GM21447 (cell line): ENCODE data around the gene UQCRH.
"Not testable (repeated sequence)": the region's sequence is repeated elsewhere in the genome, so short reads cannot be mapped to it uniquely, and the experiment has no call there.

Experiments
- ATAC-seq: cut with Tn5 transposase; IDR thresholded peaks from one replicate; pipeline ENCODE4 v1.9.1; 2021; ENCODE audit not compliant: unreplicated experiment

The UQCRH gene

DNA sequence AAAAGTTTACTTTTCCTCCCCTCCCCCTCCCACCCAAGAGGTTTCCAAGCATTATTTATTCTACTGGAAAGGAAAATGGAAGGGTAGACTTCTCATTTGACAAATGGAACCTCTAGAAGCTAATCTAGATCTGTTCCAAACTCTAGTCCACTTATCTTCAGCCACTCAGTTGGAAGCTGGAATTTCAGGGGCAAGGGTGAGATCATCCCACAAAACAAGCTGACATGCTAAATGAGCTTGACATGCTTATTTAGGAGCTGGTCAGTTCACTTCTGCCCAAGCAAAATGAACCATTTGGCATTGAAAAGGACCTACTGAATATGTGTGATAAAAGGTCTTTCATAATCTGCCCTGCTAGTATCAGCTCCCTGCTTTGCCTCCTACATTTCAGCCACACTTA, 5.1 kb upstream of the UQCRH start:
- ATAC-seq: no peak

DNA sequence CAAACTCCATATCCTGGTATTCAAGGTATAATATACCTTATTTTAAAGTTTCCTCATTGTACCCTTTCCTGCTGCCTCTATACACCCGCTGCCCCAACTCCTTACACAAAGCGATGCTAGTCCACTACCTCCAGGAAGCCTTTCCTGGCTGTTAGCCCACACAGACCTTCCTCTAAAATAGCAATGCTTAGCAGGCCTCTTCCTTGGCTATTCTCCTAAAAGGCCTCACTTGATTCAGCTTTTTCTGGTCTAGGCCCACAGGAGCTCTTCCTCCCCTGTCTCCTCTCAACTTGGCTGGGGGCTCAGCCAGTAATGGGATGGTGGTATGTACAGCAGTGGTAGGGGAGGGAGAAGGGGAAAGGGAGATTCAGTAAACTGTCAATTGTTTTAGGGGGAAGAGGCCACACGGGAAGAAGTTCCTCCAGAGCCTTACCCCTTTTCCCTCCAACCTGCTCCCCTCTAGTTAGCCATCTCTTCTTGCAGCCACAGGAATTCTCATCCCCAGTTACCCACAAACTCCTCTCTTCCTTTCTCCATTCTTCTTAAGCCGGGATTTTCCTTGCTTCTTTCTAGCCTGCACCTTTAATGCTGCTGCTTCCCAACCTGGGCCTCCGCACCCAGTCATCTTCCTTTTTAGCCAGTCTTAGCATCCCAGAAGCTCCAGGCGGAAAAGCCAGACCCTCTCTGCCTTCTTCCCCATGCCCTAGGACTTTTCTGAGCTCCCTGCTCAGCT, 2.7 kb upstream of the UQCRH start:
- ATAC-seq: no peak

DNA sequence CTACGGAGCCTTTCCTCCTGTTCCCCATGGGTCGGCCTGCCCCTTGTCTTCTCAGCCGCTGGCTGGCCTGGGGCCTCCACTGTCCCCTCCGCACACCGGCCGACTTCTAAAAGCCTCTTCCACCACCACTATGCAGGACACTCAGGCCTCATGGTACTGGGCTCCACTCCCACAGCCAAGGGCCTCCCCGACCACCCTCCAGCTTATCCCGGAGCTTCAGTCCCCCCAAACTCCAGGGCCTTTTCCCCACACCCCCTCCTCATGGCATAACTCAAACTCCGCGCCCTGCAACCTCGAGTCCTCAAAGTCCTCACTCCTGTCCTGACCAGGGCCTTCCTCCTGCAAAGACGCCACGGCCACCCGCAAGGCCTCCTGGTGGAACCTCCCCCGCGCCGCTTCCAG, 2.1 kb upstream of the UQCRH start:
- no peak for ATAC-seq

DNA sequence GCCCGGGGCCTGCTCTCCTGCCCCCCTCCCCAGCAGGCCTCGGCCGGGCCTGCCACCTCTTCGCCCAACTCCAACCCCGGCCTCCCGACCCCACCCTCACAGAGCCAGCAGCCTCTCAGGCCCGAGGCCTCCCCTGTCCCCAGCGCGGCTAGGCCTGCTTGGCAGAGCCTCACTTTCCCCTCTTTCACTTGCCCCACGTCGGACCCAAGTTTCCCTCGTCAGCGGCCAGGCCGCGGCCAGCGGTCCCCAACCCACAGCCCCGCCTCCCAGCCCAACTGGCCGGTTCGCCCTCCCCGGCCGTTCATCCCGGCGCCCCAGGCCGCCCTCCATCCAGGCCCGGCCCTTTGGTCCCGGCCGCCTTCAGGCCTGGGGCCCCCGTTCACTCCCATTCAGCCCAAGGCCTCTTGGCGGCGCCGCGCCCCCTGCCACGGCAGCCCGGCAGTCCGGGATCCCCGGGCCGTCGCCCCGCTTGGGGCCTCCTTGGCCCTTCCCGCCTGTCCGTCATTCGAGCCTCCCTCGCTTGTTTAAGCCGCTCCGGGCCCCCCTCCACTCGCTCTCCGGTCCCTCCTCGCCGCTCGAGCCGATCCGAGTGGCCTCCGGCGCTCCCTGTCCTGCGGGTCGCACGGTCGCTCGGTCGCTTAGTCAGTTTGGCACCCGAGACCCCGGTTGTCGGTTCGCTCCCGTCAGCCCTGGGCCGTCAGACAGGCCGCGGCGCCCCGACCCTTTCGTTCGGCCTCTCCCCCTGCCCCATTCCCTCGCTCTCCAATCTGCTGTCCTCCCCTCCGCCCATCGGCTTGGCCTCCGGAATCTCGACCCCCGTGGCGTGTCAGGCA, 1.5 kb upstream of the UQCRH start:
- ATAC-seq: no peak

DNA sequence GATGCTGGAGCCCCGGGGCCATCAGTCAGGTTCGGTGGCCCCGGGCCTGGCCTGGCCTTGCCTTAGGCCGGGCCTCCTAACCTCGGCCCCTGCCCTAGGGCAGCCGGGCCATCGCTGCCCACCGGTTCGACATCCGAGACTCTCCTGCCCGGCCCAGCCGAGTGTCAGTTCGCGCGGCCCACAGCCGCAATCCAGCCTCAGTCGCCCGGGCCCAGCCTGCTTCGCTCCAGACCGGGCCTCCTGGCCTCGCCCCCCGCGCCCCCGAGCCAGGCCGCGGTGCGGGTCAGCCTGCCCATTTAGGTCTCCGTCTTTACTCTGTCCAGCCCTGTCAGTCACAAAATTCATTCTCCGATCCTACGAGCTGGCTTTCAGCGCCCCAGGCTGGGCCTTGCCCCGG, 859 bp upstream of the UQCRH start:
- no peak for ATAC-seq

DNA sequence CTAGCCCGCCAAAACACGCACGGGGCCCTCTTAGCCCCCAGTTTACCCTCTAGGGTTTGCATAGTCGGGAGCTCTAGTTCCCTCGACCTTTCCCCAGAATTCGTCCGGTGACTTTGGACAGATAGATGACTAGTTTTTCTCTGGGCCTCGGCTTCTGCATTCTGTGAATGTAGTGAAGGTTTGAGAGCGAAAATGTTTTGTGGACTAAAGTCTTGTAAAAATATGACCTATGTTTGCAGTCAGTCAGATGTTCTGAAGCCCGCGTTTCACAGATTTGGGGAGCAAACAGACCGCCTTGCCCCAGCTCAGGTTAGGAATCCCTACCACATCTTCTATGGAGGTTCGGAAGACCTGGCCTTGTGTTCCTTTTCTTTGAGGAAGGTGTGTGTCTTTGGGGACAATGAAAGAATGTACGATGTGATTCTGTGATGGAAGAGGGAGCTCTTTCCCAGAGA, 401 bp downstream of the UQCRH start:
- ATAC-seq: no peak

DNA sequence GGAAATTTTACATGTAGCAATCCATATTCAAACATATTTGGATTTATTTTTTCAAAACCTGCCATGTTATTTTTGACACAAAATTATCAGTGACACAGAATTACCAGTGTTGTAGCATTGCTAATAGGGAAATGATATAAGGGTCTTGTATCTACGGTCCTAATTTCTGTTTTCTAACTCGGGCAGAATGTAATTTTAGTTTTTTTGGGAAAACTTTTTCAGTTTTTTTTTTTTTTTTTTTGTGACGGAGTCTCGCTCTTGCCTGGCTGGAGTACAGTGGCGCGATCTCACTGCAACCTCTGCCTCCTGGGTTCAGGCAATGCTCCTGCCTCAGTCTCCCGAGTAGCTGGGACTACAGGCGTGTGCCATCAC, 2.6 kb downstream of the UQCRH start:
- ATAC-seq: no peak

DNA sequence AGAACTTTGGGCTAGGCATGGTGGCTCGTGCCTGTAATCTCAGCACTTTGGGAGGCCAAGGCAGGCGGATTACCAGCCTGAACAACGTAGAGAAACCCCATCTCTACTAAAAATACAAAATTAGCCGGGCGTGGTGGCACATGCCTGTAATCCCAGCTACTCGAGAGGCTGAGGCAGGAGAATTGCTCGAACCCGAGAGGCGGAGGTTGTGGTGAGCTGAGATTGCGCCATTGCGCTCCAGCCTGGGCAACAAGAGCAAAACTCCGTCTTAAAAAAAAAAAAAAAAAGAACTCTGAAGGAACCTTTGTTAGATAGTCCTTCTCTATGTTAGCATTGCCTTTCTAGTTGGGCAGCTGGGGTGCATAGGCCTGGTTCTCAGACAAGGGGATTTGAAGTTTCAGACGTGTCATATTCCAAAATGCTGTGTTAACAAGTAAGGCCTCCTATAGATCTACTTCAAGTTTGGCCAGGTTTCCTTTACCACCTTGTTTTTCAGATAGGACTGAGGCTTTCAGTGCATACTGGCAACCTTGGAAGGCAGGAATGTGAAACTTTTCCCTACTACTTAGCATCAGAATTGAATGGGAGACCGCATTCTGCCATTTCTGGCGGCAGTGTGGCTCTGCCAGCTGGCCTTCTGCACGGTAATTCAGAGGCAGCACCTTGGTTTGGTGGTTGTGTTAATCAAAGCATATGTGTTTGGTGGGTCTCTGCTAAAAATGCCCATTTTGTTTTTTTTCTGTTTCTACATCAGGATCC, 6.1 kb downstream of the UQCRH start:
- no peak for ATAC-seq

DNA sequence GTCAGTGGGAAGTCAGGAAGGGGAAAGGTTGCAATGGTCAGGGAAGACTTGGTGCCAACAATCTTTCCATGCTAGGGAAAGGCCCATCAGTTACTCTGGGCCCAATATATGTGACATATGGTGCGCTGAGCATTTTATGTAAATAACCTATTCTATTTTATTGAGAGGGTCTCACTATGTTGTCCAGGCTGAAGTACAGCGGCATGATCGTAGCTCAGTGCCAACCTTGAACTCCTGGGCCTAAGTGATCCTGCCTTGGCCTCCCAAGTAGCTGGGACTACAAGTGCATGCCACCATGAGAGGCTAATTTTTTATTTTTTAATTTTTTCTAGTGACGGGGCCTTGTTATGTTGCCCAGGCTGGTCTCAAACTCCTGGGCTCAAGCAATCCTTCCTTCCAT, 6.8 kb downstream of the UQCRH start:
- no peak for ATAC-seq

DNA sequence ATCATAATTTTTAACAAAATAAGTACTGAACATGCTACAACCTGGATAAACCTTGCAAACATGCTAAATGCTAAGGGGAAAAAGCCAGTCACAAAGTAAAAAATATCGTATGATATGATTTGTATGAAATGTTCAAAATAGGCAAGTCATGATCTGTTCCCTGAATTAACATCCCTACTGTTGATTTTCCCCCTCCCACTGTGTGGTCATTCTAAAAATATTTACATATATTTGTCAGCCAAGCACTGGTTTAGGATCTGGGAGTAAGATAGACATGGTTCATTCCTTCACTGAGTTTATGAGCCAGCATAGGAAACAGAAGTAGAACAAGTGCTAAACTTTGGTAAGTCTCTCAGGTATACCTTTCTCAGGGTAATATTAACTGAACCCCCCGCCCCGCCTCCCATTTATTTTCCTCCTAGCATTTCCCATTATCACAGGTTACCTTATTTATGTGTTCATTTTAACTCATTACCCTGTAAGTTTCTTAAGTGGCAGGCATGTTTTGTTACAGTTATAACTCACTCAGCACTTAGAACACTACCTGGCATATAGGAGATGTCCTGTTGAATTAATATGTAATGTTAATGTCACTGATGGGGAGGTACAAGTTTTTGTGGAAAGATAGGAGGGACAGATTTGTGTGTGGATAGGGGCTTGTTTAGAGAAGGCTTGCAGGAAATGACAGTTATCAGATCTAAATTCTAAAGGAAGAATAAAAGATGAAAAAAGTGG, 12.3 kb downstream of the UQCRH start:
- no peak for ATAC-seq

DNA sequence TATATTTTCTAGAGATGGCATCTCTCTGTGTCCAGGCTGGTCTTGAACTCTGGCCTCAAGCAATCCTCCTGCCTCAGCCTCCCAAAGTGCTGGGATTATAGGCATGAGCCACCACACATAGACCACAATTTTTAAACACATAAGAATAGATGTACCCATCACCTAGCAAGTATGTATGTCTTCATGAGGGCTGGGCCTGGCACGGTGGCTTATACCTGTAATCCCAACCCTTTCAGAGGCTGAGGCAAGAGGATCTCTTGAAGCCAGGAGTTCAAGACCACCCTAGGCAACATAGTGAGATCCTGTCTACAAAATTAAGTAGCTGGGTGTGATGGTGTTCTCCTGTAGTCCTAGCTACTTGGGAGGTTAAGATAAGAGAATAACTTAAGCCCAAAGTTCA, 13.8 kb downstream of the UQCRH start:
- ATAC-seq: no peak

DNA sequence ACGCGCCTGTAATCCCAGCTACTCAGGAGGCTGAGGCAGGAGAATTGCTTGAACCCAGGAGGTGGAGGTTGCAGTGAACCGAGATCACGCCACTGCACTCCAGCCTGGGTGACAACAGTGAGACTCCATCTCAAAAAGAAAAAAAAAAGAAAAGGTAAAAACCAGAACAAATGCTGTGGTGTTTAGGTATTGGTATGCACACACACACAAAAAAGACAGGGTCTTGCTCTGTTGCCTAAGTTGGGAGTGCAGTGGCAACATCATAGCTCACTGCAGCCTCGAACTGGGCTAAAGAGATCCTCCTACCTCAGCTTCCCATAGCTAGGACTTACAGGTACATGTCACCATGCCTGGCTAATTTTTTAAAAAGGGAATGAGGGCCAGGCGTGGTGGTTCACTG, 15.8 kb downstream of the UQCRH start:
- ATAC-seq: not testable (repeated sequence)

DNA sequence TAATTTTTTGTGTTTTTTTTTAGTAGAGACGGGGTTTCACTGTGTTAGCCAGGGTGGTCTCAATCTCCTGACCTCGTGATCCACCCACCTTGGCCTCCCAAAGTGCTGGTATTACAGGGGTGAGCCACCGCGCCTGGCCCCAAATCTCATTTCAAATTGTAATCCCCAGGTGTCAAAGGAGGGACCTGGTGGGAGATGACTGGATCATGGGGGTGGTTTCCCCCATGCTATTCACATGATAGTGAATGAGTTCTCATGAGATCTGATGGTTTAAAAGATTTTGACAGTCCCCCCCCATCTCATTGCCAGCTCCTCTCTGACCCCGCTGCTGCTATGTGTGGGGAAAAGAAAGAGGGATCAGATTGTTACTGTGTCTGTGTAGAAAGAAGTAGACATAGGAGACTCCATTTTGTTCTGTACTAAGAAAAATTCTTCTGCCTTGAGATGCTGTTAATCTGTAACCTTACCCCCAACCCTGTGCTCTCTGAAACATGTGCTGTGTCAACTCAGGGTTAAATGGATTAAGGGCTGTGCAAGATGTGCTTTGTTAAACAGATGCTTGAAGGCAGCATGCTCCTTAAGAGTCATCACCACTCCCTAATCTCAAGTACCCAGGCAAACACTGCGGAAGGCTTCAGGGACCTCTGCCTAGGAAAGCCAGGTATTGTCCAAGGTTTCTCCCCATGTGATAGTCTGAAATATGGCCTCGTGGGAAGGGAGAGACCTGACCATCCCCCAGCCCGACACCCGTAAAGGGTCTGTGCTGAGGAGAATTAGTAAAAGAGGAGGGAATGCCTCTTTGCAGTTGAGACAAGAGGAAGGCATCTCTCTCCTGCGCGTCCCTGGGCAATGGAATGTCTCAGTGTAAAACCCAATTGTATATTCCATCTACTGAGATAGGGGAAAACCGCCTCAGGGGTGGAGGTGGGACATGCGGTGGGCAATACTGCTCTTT, 16.7 kb downstream of the UQCRH start:
- ATAC-seq: not testable (repeated sequence)

DNA sequence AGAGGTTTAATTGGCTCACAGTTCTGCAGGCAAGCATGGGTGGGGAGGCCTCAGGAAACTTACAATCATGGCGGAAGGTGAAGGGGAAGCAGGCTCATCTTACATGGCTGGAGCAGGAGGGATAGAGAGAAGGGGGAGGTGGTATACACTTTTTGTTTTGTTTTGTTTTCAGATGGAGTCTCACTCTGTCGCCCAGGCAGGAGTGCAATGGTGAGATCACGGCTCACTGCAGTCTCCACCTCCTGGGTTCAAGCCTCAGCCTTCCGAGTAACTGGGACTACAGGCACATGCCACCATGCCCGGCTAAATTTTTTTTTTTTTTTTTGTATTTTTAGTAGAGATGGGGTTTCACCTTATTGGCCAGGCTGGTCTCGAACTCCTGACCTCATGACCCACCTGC, 18.7 kb downstream of the UQCRH start:
- ATAC-seq: not testable (repeated sequence)

DNA sequence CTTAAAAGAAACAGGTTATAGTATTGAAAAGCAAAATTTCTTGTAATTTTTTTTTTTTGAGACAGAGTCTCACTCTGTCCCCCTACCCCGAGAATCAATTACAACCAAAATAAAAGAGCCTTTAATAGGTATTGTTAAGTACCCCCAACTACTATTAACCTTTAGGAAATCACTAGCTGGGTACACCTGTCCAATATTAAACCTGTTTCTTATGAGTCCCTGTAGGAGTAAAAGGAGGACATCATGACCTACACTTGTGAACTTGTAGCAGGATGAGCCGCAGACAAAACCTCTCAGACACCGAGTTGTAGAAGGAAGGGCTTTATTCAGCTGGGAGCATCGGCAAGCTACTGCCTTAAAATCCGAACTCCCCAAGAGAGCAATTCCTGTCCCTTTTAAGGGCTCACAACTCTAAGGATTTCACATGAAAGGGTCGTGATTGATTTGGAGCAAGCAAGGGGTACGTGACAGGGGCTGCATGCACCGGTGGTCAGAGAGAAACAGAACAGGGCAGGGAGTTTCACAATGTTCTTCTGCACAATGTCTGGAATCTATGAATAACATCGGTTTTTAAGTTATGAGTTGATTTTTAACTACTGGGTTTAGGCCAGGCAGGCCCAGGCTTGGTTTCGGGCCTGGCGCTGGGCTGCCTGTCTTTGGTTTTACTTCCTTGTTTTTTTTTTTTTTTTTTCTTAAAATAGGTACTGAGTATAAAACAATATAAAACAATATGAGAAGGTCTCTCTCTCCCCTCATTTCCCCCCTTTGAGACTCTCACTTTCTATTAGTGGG, 22.0 kb downstream of the UQCRH start:
- not testable (repeated sequence) for ATAC-seq

DNA sequence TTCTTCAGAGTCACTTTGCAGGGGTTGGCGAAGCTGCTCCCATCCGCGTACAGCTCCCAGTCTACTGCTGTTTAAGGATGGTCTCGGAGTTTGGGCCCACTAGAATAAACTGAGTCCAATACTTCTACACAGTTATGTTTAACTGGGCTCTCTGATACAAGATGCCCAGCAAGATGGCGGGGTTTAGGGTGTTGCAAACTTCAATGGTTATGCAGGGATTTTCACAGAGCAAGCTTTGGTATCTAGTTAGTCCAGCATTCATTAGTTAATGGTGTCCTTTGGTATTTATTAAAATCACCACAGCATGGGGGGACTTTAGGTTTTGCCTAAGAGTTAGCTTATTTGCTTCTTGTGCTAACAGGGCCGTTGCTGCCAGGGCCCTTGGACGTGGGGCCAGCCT, 24.7 kb downstream of the UQCRH start:
- ATAC-seq: not testable (repeated sequence)

DNA sequence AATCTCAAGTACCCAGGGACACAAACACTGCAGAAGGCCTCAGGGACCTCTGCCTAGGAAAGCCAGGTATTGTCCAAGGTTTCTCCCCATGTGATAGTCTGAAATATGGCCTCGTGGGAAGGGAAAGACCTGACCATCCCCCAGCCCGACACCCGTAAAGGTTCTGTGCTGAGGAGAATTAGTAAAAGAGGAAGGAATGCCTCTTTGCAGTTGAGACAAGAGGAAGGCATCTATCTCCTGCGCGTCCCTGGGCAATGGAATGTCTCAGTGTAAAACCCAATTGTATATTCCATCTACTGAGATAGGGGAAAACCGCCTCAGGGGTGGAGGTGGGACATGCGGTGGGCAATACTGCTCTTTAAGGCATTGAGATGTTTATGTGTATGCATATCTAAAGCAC, 26.3 kb downstream of the UQCRH start:
- ATAC-seq: not testable (repeated sequence)

DNA sequence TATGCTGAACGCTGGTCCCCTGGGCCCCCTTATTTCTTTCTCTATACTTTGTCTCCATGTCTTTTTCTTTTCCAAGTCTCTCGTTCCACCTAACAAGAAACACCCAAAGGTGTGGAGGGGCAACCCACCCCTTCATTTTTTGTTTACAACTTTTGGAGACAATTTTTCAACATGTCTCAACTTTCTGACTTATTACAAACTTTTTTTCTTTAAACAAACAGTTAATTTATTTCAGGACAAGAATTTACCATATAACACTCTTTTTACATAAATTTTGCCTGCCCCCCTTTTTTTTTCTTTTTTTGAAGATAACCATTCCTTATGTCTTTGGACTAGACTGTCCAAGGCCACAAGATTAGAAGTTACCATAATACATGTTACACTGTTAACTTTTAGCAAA, 26.9 kb downstream of the UQCRH start:
- not testable (repeated sequence) for ATAC-seq
